HG03457 (cell line): ENCODE results near the gene GSPT1.

Source experiments
- ATAC-seq: cut with Tn5 transposase; IDR thresholded peaks from one replicate; pipeline ENCODE4 v1.9.1; 2021; ENCODE audit warnings: moderate number of reproducible peaks; ENCODE audit not compliant: unreplicated experiment

Gene GSPT1

DNA sequence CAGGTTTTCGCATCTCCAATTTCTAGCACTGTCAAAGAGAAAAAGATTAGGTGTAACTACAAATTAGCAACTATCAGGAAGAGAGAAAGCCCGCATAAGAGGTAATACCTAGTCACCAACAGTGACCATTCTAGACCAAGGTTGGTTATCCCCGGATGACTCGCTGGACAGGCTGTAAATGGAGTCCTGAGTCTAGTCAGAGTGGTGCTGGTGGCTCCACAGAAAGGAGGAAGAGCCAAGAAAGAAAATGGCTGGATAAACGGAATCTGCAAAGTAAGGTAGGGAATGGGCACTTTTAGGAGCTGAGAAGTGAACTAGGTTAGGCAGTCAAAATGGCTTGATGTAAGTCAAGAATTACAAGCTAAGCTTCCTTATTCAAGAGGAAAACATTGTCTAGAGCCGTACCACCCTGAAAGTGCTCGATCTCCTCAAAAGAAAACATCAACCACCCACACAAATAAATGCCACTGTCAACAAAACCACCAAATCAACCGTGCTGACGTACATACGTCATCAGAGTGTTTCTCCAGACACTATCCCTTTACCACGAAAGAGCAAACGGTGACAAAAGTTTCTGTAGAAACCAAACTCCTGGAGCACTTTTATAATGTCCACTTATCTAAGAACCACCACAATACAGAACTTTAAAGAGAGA lies 2.2 kb downstream of the GSPT1 start:
- no peak for ATAC-seq

DNA sequence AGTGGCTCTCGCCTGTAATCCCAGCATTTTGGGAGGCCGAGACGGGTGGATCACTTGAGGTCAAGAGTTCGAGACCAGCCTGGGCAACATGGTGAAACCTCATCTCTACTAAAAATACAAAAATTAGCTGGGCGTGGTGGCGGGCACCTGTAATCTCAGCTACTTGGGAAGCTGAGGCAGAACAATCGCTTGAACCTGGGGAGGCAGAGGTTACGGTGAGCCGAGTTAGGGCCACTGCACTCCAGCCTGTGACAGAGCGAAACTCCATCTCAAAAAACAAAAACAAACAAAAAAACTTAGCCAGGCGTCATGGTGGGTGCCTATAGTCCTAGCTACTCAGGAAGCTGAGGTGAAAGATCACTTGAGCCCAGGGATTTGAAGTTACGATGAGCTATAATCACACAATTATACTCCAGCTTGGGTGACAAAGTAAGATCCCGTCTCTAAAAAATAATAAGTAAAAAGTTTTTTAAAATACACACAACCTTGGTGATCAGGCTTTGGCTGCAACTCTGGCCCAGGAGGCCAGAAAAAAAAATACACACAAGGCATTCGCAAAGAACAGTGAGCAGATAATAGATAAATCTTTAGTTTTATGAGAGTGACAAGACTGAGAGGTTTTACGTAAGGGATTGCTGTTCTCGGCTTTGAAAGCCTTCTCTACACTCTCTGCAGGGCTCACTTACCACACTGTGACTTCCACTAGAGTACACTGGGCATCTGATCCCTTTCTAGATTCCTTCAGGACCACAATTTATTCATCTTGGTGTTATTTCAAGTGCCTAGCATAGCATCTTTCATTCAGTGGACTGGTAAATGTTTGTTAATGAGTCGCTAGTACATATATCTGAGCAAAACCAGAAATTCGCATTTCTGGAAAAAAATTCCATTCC lies 5.9 kb downstream of the GSPT1 start:
- no peak for ATAC-seq

- ATAC-seq: no peak
Measured at GRCh38 chr16:11907160-11907970, 8.4 kb downstream of the GSPT1 start.

GRCh38 chr16:11903906-11904305 lies 11.8 kb downstream of the GSPT1 start:
- no peak for ATAC-seq

DNA sequence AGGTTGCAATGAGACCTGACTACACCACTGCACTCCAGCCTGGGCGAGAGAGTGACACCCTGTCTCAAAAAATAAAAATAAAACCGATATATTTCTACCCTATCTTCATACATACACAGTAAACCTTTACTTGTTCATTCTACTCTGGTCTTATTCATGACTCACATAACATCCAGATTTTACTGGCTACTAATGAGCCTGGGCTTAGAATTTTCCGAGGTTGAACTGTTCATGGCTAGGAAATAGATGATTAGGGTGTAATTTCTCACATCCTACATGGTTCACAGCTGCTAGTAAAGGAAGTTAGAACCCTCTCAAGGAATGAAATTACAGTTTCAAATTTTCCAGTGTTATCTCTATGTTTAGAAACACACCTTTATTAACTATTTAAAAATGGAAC lies 14.7 kb downstream of the GSPT1 start:
- no peak for ATAC-seq

DNA sequence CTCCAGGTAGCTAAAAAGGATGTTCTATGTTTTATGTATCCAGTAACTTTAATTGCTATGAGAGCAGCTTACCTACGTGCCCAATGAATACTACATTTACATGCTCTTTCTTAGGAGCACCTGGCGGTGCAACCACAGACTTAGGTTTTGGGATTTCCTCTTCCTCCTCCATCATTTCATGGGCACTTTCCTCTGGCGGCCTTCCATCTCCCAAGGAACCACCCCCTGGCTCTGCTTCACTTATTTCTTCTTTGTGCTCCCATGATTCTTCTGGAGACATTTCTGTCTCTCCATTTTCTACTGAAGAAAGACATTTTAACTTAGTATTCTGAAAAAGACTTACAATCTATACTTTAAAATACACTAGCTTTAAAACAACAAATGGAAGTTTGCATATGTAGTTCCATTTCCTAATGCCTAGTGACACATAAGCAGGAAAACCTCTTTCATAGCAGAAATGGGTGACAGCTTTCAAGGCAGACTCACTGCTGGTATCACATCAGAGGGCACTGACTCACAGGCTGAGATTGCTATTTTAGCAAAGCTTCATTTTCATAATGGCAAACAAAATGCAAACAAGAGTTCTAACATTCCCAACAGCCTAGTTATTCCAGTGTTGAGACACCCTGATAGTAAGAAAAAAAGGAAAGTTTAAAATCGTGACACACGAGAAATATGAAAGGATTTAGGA lies 19.1 kb downstream of the GSPT1 start:
- no peak for ATAC-seq

GRCh38 chr16:11893571-11893970 lies 22.2 kb downstream of the GSPT1 start:
- ATAC-seq: no peak

- no peak for ATAC-seq
Measured at GRCh38 chr16:11892761-11893160, 23.0 kb downstream of the GSPT1 start.

- ATAC-seq: no peak
Measured at GRCh38 chr16:11890231-11890965, 25.4 kb downstream of the GSPT1 start.

- no peak for ATAC-seq
Measured at GRCh38 chr16:11886881-11887280, 28.9 kb downstream of the GSPT1 start.

- no peak for ATAC-seq
Measured at GRCh38 chr16:11884035-11884434, 31.7 kb downstream of the GSPT1 start.

DNA sequence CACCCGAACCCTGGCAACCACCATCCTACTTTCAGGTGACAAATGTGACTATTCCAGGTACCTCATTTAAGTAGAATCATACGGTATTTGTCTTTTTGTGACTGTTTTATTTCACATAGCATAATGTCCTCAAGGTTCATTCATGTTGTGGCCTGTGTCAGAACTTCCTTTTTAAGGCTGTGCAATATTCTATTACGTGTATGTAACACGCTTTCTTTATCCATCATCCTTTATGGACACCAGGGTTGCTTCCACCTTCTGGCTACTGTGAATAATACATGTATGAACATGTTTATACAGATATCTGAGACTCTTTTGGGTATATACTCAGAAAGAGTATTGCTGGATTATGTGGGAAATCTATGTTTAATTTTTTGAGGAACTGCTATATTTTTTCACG lies 35.7 kb downstream of the GSPT1 start:
- ATAC-seq: no peak

GRCh38 chr16:11877374-11877773 lies 38.4 kb downstream of the GSPT1 start:
- no peak for ATAC-seq

GRCh38 chr16:11876306-11876705 lies 39.5 kb downstream of the GSPT1 start:
- ATAC-seq: no peak

DNA sequence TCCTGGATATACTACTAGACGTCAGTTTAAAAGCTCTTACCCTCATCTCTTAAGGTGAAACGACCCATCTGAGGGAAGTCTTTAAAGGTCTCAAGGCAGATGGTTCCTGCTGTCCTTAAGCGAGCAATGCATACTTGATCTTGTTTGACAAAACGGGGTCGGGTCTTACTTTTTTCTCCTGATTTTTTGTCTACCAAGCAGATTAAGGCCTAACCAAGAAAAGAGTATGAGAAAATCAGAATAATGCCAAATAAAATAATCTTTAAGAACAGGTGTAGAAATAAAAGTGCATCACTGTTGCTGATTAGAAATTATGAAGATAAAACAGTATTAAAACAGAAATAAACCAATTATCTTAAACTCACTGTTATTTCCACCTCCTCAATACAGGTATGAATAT lies 40.0 kb downstream of the GSPT1 start:
- ATAC-seq: no peak

DNA sequence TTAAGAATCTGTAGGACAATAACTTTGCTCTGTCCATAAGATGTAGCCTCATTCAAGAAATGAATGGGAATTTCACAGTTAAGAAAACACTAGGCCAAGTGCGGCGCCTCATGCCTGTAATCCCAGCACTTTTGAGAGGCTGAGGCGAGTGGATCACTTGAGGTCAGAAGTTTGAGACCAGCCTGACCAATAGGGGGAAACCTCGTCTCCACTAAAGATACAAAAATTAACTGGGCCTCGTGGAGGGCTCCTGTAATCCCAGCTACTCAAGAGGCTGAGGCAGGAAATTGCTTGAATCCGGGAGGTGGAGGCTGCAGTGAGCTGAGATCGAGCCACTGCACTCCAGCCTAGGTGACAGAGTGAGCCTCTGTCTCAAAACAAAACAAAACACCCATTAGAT lies 44.6 kb downstream of the GSPT1 start:
- no peak for ATAC-seq

DNA sequence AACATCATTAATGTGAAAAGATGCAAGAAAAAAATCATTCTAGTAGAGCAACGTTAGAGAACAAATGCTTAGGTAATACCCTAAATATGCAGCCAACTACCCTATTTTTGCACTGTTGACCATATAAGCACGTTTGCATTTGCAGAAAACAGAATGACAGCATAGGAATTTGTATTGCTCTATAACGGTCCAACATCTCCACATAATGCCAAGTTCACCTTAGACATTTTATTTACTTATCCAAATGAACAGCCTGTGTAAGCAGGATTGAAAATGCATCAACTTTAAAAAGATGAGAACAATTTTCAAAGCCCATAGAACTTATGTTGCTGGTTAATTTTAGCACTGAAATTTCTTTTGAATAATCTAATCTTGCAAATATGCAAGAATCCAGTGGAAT lies 45.4 kb downstream of the GSPT1 start:
- no peak for ATAC-seq

- no peak for ATAC-seq
Measured at GRCh38 chr16:11869353-11870228, 46.2 kb downstream of the GSPT1 start.

DNA sequence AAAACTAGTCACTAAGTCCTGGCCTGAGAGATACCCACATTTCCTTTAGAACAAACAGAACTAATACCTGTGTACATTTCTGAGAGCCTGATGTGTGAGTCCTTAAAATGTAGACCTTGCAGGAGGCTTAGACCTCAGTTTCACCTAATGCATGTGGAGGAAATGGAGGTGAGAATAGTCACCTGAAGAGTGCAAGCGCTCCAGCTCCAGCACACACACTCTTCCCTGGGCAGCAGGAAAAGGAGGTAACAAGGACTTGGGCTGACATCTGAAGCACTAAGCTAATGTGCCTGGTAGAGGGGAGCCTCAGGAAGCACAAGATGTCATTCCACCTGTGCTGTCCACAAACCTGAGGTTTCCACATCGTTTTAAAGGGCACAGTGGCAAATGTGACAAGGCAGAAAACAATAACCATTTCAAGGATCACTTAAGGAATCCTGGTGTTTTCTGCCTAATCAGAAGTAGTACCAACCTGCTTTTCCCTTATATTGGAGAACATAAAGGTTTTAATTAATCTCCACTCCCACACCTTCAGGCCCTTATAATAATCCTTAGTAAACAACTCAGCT lies 47.3 kb downstream of the GSPT1 start:
- no peak for ATAC-seq
